ENCODE measurements around the gene AKT1S1.

AKT1S1 gene

DNA sequence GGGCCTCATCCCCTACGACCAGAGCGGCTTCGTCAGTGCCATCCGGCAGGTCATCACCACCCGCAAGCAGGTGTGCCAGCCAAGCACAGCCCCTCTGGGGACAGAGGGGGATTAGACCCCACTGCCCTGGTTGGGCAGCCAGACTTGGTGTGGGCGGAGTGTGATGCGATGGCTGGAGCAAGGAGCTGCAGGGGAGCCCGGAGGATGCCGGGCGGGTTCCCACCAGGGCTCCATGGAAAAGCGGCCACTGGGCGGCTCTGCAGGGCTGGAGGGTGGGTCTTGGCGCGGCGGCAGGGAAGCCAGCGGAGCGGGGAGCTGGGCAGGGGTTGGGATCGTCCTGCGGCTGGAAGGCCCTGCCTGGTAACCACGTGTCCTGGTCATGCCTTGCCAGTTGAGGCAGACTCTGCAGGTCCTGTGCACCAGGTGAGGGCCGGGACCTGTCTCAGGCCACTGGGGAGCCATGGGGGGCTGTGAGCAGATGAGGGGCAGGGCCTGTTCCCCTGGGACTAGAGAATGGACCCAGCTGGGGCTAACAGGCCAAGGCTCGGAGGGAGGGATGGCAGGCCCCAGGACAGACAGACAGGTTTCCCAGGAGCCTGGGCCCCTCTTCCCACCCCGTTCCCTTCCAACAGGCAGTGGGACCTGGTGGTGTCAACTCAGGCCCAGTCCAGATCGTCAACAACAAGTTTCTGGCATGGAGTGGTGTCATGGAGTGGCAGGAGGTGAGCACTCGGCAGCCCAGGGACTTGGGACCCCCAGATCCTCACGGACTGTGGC, 19.9 kb downstream of the AKT1S1 start:
- no peaks in the 10 kb centered on the region for H3K36me3 Mint-ChIP-seq
- H3K4me1 Mint-ChIP-seq: peaks cover 15% of the 10 kb centered on the region
- no peaks in the 10 kb centered on the region for H3K9me3 Mint-ChIP-seq
- no peak overlapping the region for H3K27ac Mint-ChIP-seq
- no peaks in the 10 kb centered on the region for H3K27me3 Mint-ChIP-seq
- H3K4me3 Mint-ChIP-seq: no peak overlapping the region

DNA sequence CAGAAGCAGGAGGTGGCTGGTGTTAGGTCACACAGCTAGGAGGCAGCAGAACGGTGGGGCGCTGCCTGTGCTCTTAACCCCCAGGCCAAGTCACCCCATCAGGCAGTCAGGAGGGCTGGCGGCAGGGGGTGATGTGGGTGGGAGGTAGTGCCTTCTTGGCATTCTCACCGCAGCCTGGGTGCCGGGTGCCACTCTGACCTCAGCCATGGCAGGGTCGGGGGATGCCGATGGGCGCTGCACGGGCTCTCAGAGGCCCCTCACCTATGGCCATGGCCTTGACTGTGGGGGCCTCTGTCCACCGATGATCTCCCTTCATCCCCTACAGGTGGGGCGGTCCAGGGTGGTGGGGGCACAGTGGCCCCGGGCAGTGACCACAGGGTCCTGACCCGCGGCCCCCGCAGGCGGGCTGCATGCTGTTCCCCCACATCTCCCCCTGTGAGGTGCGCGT, 20.6 kb downstream of the AKT1S1 start:
- Mint-ChIP-seq H3K4me3 (no peak overlapping the region), H3K9me3 (no peaks in the 10 kb centered on the region), H3K27me3 (no peaks in the 10 kb centered on the region), H3K4me1 (peaks cover 19% of the 10 kb centered on the region), H3K27ac (no peak overlapping the region), H3K36me3 (no peaks in the 10 kb centered on the region)

DNA sequence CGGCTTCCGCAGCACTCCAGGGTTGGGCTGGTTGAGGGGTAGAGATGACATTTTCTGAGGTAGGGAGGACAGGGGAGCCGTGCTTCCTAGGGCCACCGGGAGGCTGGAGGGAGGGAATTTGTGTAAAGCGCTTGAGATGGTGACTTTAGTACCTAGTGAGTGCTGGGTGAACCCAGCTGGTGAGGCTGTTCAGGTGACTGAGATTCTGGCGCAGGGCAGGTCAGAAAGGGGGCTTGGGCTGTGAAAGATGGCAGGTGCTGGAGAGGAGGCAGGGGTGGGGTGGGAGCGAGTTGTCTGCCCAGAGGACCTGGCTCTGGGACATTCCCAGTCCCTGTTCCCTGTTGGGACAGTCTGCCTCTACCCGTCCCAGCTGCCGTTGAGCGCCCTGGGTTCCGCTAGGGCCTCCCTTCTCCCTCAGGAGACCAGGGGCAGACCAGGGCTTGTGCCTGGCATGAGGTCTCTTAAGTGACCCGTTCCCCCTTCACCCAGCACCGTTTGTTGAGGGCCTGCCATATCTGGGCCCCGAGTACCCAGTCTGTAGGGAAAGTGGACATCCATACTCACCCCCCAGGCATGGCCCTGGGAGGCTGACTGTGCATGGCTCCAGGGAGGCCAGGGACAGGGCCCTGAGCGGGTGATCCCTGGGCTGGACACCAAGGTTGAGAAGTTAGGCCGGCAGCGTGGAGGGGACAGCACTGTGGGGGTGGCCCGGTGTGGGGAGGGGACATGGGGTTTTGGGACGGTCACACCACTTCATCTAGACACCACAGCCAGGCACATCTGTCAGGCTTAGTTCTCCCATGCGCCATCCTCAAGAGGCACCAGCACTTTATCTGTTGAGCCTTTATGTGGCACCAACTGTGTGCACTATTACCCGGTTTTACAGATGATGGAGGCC, 21.2 kb downstream of the AKT1S1 start:
- no peaks in the 10 kb centered on the region for H3K27me3 Mint-ChIP-seq
- H3K27ac Mint-ChIP-seq: peak overlapping the region; percentile 41
- peaks cover 19% of the 10 kb centered on the region for H3K4me1 Mint-ChIP-seq
- H3K4me3 Mint-ChIP-seq: no peak overlapping the region
- H3K9me3 Mint-ChIP-seq: no peaks in the 10 kb centered on the region
- no peaks in the 10 kb centered on the region for H3K36me3 Mint-ChIP-seq

DNA sequence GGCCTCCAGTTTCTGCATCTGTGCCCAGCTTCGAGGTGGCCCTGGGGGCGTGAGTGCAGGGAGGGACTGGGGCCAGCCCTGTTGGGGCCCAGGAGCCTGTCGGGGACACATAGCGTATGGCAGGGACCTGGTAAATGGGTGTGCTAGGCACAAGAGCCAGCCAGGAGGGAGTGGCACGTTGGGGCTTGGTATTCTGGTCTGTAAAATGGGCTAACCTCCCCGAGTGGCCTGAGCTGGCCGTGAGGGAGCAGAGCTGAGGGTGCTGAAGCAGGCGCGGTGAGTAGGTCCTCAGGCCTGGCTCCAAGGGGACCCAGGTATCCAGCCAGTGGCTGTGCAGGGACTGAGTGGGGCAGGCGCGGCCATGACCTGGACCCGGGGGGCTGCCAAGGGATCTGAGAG, 21.9 kb downstream of the AKT1S1 start:
- Mint-ChIP-seq H3K4me3 (no peak overlapping the region), H3K27ac (peak overlapping the region; percentile 30), H3K9me3 (no peaks in the 10 kb centered on the region), H3K36me3 (no peaks in the 10 kb centered on the region), H3K4me1 (peaks cover 19% of the 10 kb centered on the region), H3K27me3 (no peaks in the 10 kb centered on the region)

DNA sequence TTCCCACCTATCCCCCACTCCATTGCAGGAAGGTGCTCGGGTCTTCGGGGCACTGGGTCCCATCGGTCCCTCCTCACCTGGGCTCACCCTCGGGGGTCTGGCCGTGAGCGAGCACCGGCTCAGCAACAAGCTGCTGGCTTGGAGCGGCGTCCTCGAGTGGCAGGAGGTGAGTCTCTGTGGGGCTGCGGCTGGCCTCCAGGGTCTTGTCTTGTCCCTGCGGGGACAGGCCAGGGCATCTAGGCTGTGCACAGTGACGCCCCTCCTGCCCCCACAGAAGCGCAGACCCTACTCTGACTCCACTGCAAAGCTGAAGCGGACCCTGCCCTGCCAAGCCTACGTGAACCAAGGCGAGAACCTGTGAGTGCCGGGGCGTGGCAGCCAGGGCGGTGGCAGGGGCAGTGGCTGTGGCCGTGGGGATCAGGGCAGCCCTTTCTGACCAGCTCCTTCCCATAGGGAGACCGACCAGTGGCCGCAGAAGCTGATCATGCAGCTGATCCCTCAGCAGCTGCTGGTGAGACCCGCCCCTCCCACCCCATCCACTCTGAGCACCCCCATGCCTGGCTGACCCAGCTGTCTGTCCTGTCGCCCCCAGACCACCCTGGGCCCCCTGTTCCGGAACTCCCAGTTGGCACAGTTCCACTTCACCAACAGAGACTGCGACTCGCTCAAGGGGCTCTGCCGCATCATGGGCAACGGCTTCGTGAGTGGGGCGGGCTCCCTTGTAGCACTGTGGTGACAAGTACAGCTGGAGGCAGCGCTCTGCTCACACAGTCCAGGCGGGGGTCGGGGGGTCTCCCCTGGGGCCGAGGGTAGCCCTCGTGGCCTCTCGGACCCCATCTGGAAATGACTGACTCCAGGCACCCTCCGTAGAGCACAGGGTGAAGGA, 22.5 kb downstream of the AKT1S1 start:
- Mint-ChIP-seq H3K27ac (peak overlapping the region; percentile 30), H3K9me3 (no peaks in the 10 kb centered on the region), H3K36me3 (no peaks in the 10 kb centered on the region), H3K27me3 (no peaks in the 10 kb centered on the region), H3K4me3 (no peak overlapping the region), H3K4me1 (peaks cover 26% of the 10 kb centered on the region)

DNA sequence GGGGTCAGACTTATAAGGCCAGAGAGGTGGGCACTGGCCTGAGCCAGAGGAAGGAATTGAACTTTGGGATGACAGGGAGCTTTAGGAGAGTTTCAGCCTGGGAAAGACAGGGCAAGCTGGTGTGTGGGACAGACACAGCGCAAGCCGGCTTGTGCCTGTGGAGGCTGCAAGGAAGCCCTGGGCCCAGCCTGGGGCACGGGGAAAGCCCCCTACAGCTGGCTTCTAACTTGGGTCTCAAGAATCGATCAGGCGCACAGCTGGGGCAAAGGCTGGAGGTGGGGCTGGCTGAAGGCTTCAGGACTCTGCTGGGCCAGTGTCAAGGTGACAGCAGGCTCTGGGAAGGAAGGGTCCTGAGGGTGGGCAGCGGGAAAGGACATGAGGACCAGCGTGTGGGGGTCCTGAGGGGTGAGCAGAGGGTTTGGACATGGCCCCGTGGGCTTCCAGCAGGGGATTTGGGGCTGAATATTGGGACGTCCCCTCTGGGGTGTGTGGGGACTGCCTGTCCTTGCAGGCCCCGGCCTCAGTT, 23.2 kb downstream of the AKT1S1 start:
- no peaks in the 10 kb centered on the region for H3K27me3 Mint-ChIP-seq
- H3K4me1 Mint-ChIP-seq: peaks cover 30% of the 10 kb centered on the region
- H3K4me3 Mint-ChIP-seq: peak overlapping the region; percentile 11
- H3K27ac Mint-ChIP-seq: no peak overlapping the region
- no peaks in the 10 kb centered on the region for H3K36me3 Mint-ChIP-seq
- peaks cover 4% of the 10 kb centered on the region for H3K9me3 Mint-ChIP-seq

DNA sequence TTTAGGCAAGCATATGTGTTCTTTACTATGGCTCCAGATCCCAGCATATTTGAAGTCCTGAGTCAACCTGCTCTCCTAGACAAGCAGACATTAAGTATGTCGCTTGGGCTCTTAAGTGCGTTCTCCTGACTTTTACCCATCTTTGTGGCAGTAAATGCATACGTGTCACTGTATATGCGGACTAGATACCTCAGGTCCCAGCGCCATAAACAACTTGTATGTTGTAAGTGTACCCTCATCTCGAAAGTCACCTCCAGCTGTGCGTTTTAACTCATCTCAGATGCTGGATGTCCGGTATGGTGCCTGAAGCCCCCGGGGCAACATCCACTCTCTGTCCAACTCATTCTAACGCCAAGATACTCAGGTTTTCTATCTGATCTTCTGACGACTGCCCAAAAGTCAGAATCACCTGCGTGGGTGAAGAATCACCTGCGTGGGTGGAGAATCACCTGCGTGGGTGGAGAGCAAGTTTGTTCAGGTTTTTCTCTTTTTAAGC, 24.5 kb downstream of the AKT1S1 start:
- no peaks in the 10 kb centered on the region for H3K27me3 Mint-ChIP-seq
- H3K27ac Mint-ChIP-seq: peak overlapping the region; percentile 79
- H3K4me3 Mint-ChIP-seq: peak overlapping the region; percentile 87
- no peaks in the 10 kb centered on the region for H3K36me3 Mint-ChIP-seq
- peaks cover 39% of the 10 kb centered on the region for H3K4me1 Mint-ChIP-seq
- peaks cover 5% of the 10 kb centered on the region for H3K9me3 Mint-ChIP-seq

DNA sequence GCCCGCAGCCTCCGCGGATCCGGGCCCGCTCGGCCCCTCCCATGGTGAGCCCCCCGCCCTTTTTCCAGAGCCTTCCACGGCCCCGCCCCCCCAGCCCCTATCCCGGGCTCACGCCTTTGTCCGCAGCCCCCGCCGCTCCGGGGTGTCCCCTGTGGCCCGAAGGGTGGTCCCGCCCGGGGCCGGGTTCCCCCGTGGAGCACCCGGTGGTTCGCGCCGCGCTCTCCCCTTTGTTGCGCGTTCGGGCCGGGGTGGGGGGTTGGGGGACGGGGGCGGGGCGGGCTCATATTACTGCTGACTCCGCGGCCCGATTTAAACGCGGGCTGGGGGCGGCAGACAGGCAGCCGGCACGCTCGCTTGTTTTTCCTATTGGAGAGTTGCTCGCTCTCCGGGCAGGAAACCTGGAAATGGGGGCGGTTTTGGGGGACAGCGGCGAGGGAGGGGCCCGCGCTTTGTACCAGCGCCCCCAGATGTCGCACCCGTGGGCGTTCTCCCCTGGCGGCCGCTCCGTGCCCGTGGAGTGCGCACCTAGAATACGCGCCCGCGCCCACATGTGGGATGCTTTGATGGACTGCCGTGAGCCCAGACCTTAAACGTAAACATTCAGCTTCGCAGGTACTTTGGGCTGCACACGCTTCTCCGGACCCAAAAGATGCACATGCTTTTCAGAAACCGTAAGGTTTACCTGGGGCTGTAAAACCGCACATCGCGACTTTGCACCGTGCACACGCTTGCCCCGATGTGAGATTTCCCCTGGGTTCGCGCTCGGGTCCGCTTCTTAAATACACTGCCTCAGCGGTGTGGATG, 25.5 kb downstream of the AKT1S1 start:
- Mint-ChIP-seq H3K4me1 (peaks cover 39% of the 10 kb centered on the region), H3K27ac (peak overlapping the region; percentile 79), H3K4me3 (peak overlapping the region; percentile 87), H3K9me3 (peaks cover 5% of the 10 kb centered on the region), H3K36me3 (no peaks in the 10 kb centered on the region), H3K27me3 (no peaks in the 10 kb centered on the region)

DNA sequence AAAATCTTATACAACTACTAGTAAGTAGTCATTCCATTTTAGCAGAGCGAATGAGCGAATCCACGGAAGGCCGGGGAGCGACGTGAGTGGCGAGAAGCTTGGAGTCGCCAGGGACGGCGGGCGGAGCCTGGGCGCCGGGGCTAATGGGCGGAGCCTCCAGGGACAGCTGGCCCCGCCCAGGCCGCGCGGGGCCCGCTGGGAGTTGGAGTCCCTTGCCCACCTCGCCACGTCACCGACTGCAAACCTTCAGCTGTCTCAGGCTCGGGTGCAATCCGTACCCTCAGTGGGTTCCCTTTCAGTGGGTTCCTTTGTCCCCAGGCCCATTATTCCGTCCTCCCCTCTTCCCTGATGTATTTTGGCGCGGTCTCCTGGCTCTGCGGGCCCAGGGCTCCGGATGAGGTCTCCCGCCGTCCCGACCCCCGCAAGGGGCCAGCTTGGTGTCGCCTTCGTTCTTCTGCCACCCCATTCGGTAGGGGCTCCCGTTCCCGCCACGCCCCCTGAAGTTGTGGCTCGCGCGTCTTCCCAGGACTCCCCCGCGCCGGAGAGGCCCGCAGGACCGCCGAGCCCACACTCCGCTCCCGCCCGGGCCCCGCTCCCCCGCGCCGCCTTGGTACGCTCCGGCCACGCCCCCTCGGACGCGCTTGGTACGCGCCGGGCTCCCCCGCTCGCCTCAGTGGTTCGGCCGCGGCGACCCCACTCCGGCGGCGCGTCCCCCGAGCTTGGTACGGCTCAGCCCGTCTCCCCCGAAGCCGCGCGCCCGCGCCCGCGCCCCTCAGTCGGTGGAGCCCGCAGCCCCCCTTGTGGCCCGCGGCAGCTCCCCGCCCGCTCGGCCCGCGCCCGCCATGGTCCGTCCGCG, 26.4 kb downstream of the AKT1S1 start, which contains the start of gene PTOV1:
Gene PTOV1 (plus strand): TSS at position 673 of the 856 bp plus-strand sequence.
- peaks cover 5% of the 10 kb centered on the region for H3K9me3 Mint-ChIP-seq
- no peaks in the 10 kb centered on the region for H3K27me3 Mint-ChIP-seq
- H3K36me3 Mint-ChIP-seq: no peaks in the 10 kb centered on the region
- peak within 1 kb of the TSS; percentile 90 for H3K4me3 Mint-ChIP-seq
- peak within 1 kb of the TSS; percentile 93 for H3K27ac Mint-ChIP-seq
- peaks cover 39% of the 10 kb centered on the region for H3K4me1 Mint-ChIP-seq

DNA sequence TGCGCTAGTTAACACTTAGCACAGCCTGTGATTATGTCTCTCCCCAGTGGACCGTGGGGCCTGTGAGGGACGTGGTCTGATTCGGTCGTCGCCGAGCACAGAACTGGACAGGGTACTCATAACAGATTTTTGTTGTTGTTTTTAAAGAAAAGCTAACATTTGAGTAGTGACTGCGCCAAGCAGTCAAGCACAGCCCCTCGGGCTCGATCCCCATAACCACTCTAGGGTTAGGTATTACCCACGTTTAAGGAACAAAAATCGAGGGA, 27.0 kb downstream of the AKT1S1 start:
- Mint-ChIP-seq H3K36me3 (no peaks in the 10 kb centered on the region), H3K27me3 (no peaks in the 10 kb centered on the region), H3K4me3 (peak overlapping the region; percentile 90), H3K4me1 (peaks cover 39% of the 10 kb centered on the region), H3K27ac (peak overlapping the region; percentile 93), H3K9me3 (peaks cover 5% of the 10 kb centered on the region)

DNA sequence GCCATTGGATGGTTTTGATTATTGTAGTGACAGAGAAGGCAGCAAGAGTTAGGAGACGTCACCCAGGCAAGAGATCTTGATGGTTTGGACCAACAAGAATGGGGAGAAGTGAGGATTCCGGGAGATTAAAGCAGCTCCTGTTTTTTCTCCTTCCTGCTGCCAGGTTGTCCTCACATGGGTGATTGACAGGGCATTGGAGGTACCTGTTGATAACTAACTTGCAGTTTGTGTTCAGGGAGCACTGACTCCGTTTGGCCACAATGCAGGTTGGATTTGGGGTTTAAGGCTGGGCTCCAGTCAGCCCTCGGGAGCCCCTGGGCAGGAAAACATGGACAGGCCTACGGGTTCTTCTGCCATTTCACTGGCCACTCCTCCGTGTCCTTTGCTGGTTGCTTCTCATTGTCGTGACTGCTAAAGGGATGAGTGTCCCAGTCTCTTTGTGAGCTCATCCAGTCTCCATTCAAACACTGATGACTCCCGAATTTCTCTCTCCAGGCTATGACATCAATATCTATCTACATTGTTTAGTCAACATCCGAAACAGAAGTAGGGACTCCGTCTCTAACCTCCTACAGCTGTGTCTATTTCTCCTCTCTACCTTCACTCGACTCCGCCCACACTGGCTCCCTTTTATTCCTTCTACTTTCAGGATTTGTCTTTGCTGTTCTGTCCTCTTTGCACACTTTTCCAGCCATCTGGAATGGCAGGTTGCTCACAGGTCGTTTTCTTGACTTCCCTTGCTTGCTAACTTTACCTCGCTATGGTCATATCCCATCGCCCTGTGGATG, 27.5 kb downstream of the AKT1S1 start:
- H3K36me3 Mint-ChIP-seq: no peaks in the 10 kb centered on the region
- peaks cover 5% of the 10 kb centered on the region for H3K9me3 Mint-ChIP-seq
- H3K27me3 Mint-ChIP-seq: no peaks in the 10 kb centered on the region
- H3K27ac Mint-ChIP-seq: peak overlapping the region; percentile 87
- H3K4me1 Mint-ChIP-seq: peaks cover 39% of the 10 kb centered on the region
- H3K4me3 Mint-ChIP-seq: peak overlapping the region; percentile 90

DNA sequence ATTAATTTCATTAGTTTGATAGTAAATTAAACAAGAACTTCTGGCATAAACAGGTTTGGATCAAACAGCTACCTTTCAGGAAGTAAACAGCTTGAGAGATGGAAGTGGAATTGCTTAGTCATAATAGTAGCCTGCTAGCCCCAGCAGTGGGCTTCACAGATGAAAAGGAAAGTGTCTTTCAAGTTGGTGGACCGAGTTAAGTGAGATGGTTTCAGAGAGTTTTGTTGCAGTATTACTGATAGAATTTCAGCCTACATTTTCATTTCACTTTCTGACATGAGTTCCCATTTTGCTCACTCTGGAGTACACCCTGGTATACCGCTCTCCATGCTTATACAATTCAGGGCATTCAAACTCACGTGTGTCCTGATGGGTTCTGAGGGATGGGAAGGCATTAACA, 28.2 kb downstream of the AKT1S1 start:
- H3K4me1 Mint-ChIP-seq: peaks cover 39% of the 10 kb centered on the region
- H3K27ac Mint-ChIP-seq: peak overlapping the region; percentile 87
- H3K9me3 Mint-ChIP-seq: peaks cover 5% of the 10 kb centered on the region
- H3K27me3 Mint-ChIP-seq: no peaks in the 10 kb centered on the region
- H3K4me3 Mint-ChIP-seq: peak overlapping the region; percentile 68
- no peaks in the 10 kb centered on the region for H3K36me3 Mint-ChIP-seq

All from activated naive CD4-positive, alpha-beta T cell treated with anti-CD3 and anti-CD28 coated beads, Interleukin-2, amount 50 U/mL, for 24 hours (primary cell).